K562 (cell line): ENCODE data around the gene GLIS2. TPM values are rescaled to one million over a fixed set of nuclear protein-coding genes. Genes with fewer than 3 reads are reported as not detected.
A peak's percentile ranks its signal among the peaks of the same experiment; 100 is the strongest.

Source experiments
- ATAC-seq: fragments of 200-7000 bp; cut with Tn5 transposase; 3 replicates; pipeline ENCODE4 v1.9.1; 2020; ENCODE audit warnings: moderate library complexity
- BruUV-seq: library from RNA; stranded (reverse); fragments of 400-500 nt; replicated peaks from 2 replicates; lab custom pipeline; 2021; lab: Mats Ljungman, UMichigan
- CTCF ChIA-PET: fragments of 300-600 bp; formaldehyde crosslinking; extraction: SDS; loops from one replicate; lab custom pipeline; 2021; ENCODE audit warnings: low intra/inter-chr PET ratio; lab: Yijun Ruan, JAX
- POLR2A ChIA-PET: fragments of 300-600, 350-650 bp; sonication (Branson Sonifier 250); formaldehyde crosslinking; extraction: SDS; loops from one replicate; lab custom pipeline; 2021; ENCODE audit warnings: antibody characterized with exemption, inconsistent platforms; lab: Yijun Ruan, JAX
- DNase-seq, 4 experiments: peaks; one replicate each; pipeline versions ENCODE4 v3.0.0 to v3.0.0-alpha.2; 2011 to 2018; ENCODE audit warnings: low spot score in 3 of 4, mixed read lengths in 3 of 4; ENCODE audit errors: extremely low read depth in 1 of 4
- FAIRE-seq: peaks from 2 replicates; lab custom pipeline; 2011; peaks lifted over from hg19 to GRCh38; lab: Jason Lieb, UNC
- H2AFZ ChIP-seq: 2 replicates; pipeline ENCODE4 v1.6.0; 2011; ENCODE audit warnings: low read depth, low read length, control low read depth, inconsistent platforms
- H3K27ac ChIP-seq: fragments of 200-600 bp; 3 replicates; pipeline ENCODE4 v1.8.0; 2011; ENCODE audit warnings: low read depth, mild to moderate bottlenecking, control low read depth, inconsistent platforms, low read length, moderate library complexity, mixed read lengths; ENCODE audit errors: extremely low read depth
- H3K27me3 ChIP-seq, 2 experiments: fragments of 300-600 bp in 1 of 2; 2 replicates in 1 of 2; 3 replicates in 1 of 2; pipeline versions ENCODE4 v1.6.0 to v1.8.0; 2011; ENCODE audit warnings: inconsistent platforms in 2 of 2, low read length in 2 of 2, mild to moderate bottlenecking in 1 of 2, mixed read lengths in 1 of 2, moderate library complexity in 1 of 2; ENCODE audit not compliant: control insufficient read depth in 2 of 2, insufficient read depth in 2 of 2
- H3K36me3 ChIP-seq: fragments of 300-600 bp; 3 replicates; pipeline ENCODE4 v1.8.0; 2011; ENCODE audit warnings: mild to moderate bottlenecking, low read length, inconsistent platforms; ENCODE audit not compliant: control insufficient read depth, insufficient read depth
- H3K4me1 ChIP-seq, 2 experiments: fragments of 200-600 bp in 1 of 2; replicated peaks in 1 of 2; 2 replicates in 1 of 2; 3 replicates in 1 of 2; pipeline versions ENCODE4 v1.5.1 to v1.8.0; 2011; ENCODE audit warnings: inconsistent platforms in 2 of 2, low read length in 2 of 2, mild to moderate bottlenecking in 1 of 2, mixed read lengths in 1 of 2, moderate library complexity in 1 of 2; ENCODE audit not compliant: control insufficient read depth in 2 of 2, insufficient read depth in 2 of 2
- H3K4me2 ChIP-seq: 2 replicates; pipeline ENCODE4 v1.6.1; 2011; ENCODE audit warnings: low read length, control low read depth, inconsistent platforms, mixed read lengths; ENCODE audit not compliant: insufficient read depth
- H3K4me3 ChIP-seq: fragments of 200-600 bp; sonication (generic), shearing (Covaris generic); 2 replicates; pipeline ENCODE4 v1.5.1; 2016; ENCODE audit warnings: control low read depth, inconsistent platforms
- H3K79me2 ChIP-seq: fragments of 200-600 bp; 3 replicates; pipeline ENCODE4 v1.8.0; 2011; ENCODE audit warnings: low read length, inconsistent platforms; ENCODE audit not compliant: control insufficient read depth, insufficient read depth
- H3K9ac ChIP-seq, 2 experiments: 2 replicates each; pipeline versions ENCODE4 v1.6.0 to v1.6.1; 2011; ENCODE audit warnings: low read depth in 2 of 2, low read length in 2 of 2, control low read depth in 1 of 2, inconsistent platforms in 1 of 2, mild to moderate bottlenecking in 1 of 2, mixed read lengths in 1 of 2; ENCODE audit not compliant: insufficient read depth in 1 of 2
- H3K9me1 ChIP-seq: one replicate; pipeline ENCODE4 v1.6.0; 2011; ENCODE audit warnings: inconsistent platforms, mild to moderate bottlenecking, low read length, moderate library complexity; ENCODE audit not compliant: control insufficient read depth, insufficient read depth
- H3K9me3 ChIP-seq: replicated peaks from 2 replicates; pipeline ENCODE4 v1.5.1; 2011; ENCODE audit warnings: low read depth, low read length, inconsistent platforms; ENCODE audit not compliant: control insufficient read depth, insufficient read depth
- H4K20me1 ChIP-seq: replicated peaks from 2 replicates; pipeline ENCODE4 v1.6.1; 2011; ENCODE audit warnings: low read length, inconsistent platforms, mixed read lengths; ENCODE audit not compliant: control insufficient read depth, insufficient read depth
- ASH1L ChIP-seq: fragments of 450-650 bp; IDR thresholded peaks from 2 replicates; pipeline ENCODE4 v1.6.1; 2018; ENCODE audit warnings: borderline replicate concordance, mild to moderate bottlenecking, low read depth; ENCODE audit not compliant: partially characterized antibody
- CBFA2T3 ChIP-seq: fragments of 450-650 bp; IDR thresholded peaks from 2 replicates; pipeline ENCODE4 v1.6.1; 2017
- DLX4 ChIP-seq: fragments of 250-450 bp; sonication (Bioruptor Pico); IDR thresholded peaks from 2 replicates; pipeline ENCODE4 v1.6.1; 2021; ENCODE audit warnings: mild to moderate bottlenecking
- FOXK2 ChIP-seq, 2 experiments: fragments of 450-650 bp; IDR thresholded peaks in 1 of 2; conservative IDR thresholded peaks in 1 of 2; 2 replicates each; pipeline ENCODE4 v1.6.1; 2016; ENCODE audit warnings: low read depth in 2 of 2, mild to moderate bottlenecking in 1 of 2
- KDM2B ChIP-seq: fragments of 250-450 bp; sonication (Bioruptor Pico); IDR thresholded peaks from 2 replicates; pipeline ENCODE4 v1.8.0; 2021; ENCODE audit warnings: mild to moderate bottlenecking, moderate library complexity
- MEIS2 ChIP-seq: fragments of 450-650 bp; IDR thresholded peaks from 2 replicates; pipeline ENCODE4 v1.6.1; 2014; ENCODE audit warnings: mild to moderate bottlenecking; ENCODE audit not compliant: partially characterized antibody
- NFIC ChIP-seq: fragments of 450-650 bp; IDR thresholded peaks from 2 replicates; pipeline ENCODE4 v1.6.1; 2017; ENCODE audit warnings: mild to moderate bottlenecking, inconsistent platforms
- NFXL1 ChIP-seq: fragments of 450-650 bp; formaldehyde crosslinking; IDR thresholded peaks from 2 replicates; pipeline ENCODE4 v1.4.0; 2021; ENCODE audit warnings: mild to moderate bottlenecking
- NR0B1 ChIP-seq: fragments of 450-650 bp; IDR thresholded peaks from one replicate; pipeline ENCODE4 v1.6.1; 2018; ENCODE audit warnings: mild to moderate bottlenecking, moderate library complexity; ENCODE audit not compliant: partially characterized antibody
- NR1H2 ChIP-seq: sonication (generic); formaldehyde crosslinking; IDR thresholded peaks from 2 replicates; pipeline ENCODE4 v1.4.0; 2020; ENCODE audit warnings: mild to moderate bottlenecking, missing genetic modification reagents
- PHB ChIP-seq: fragments of 250-450 bp; sonication (Bioruptor Pico); IDR thresholded peaks from 2 replicates; pipeline ENCODE4 v1.5.0; 2021
- SMAD4 ChIP-seq: fragments of 250-450 bp; sonication (Bioruptor Pico); conservative IDR thresholded peaks from 2 replicates; pipeline ENCODE4 v1.8.0; 2021; ENCODE audit warnings: inconsistent platforms, mild to moderate bottlenecking, moderate library complexity
- SMARCB1 ChIP-seq: IDR thresholded peaks from 2 replicates; pipeline ENCODE4 v1.6.1; 2011; ENCODE audit warnings: improper control_type of control experiment, low read depth; ENCODE audit not compliant: insufficient read length
- TBL1XR1 ChIP-seq, 2 experiments: IDR thresholded peaks; 2 replicates each; pipeline ENCODE4 v1.6.1; 2012; ENCODE audit warnings: improper control_type of control experiment in 2 of 2, low read length in 2 of 2, mild to moderate bottlenecking in 1 of 2
- TCF7L2 ChIP-seq: fragments of 150-350 bp; IDR thresholded peaks from 2 replicates; pipeline ENCODE4 v1.6.1; 2016; ENCODE audit warnings: low read depth, mild to moderate bottlenecking, low read length, moderate library complexity
- ZKSCAN8 ChIP-seq: fragments of 200-800 bp; sonication (Bioruptor generic); IDR thresholded peaks from 2 replicates; pipeline ENCODE4 v1.6.1; 2016; ENCODE audit warnings: missing genetic modification characterization, missing compliant biosample characterization
- ZNF263 ChIP-seq: sonication (generic); formaldehyde crosslinking; IDR thresholded peaks from 2 replicates; pipeline ENCODE4 v1.8.0; 2022; ENCODE audit warnings: mild to moderate bottlenecking, missing genetic modification reagents, borderline replicate concordance
- WGBS: fragments of 100-300 bp; shearing (Covaris generic); methylation state at CpG from one replicate; pipeline ENCODE4 v1.1.6; 2016; ENCODE audit warnings: low coverage, mixed read lengths; ENCODE audit not compliant: insufficient coverage; ENCODE audit errors: missing lambda C conversion rate; 5-methylcytosine and 5-hydroxymethylcytosine counted together
- in situ Hi-C: fragments of 300-500 bp; cut with MboI; formaldehyde crosslinking; loops from 4 replicates; pipeline ENCODE4 v1.15.0; 2018; ENCODE audit warnings: inconsistent platforms, mixed read lengths
- intact Hi-C: fragments of 100-400 bp; cut with micrococcal nuclease; formaldehyde crosslinking; loops from 2 replicates; pipeline ENCODE4 v1.14.2; 2022
- polyA plus RNA-seq, 8 experiments: library from polyadenylated mRNA; depleted of rRNA in 4 of 8; stranded (reverse) in 5 of 8; unstranded in 3 of 8; fragments of >200 nt; fragmentation: Nextera tagmentation in 2 of 8; fragmentation: Illumina TruSeq in 1 of 8; extraction: Ambion mirVana in 2 of 8; extraction: Trizol in 1 of 8; gene quantifications; 2 replicates each; pipeline versions ENCODE4 v1.2.1 to v1.2.3, GENCODE V29; 2011 to 2014; ENCODE audit warnings: inconsistent platforms in 1 of 8, missing spikeins in 1 of 8
- total RNA-seq, 7 experiments: library from RNA; depleted of rRNA in 6 of 7; stranded (reverse); fragments of >200 nt in 6 of 7; fragmentation: Illumina TruSeq in 2 of 7; extraction: Trizol in 2 of 7; gene quantifications; 2 replicates each; pipeline versions ENCODE4 v1.2.1 to v1.2.3, GENCODE V29; 2011 to 2021; ENCODE audit warnings: low replicate concordance in 1 of 7
- TF ChIP-seq, protein P1 (sequence below): fragments of 250-450 bp; sonication (Bioruptor Pico); IDR thresholded peaks from 2 replicates; pipeline ENCODE4 v1.9.0; 2021; ENCODE audit warnings: mild to moderate bottlenecking
- TF ChIP-seq, protein P2 (sequence below): fragments of 250-450 bp; sonication (Bioruptor Pico); IDR thresholded peaks from 2 replicates; pipeline ENCODE4 v1.8.0; 2022; ENCODE audit warnings: inconsistent platforms

Gene GLIS2
- total and polyA plus RNA-seq, 9 of the 15 experiments (the other 6 are each of a cell fraction or from before 2014, with no cell fraction given) = 0.10 to 9.0 (median 0.57) TPM

DNA sequence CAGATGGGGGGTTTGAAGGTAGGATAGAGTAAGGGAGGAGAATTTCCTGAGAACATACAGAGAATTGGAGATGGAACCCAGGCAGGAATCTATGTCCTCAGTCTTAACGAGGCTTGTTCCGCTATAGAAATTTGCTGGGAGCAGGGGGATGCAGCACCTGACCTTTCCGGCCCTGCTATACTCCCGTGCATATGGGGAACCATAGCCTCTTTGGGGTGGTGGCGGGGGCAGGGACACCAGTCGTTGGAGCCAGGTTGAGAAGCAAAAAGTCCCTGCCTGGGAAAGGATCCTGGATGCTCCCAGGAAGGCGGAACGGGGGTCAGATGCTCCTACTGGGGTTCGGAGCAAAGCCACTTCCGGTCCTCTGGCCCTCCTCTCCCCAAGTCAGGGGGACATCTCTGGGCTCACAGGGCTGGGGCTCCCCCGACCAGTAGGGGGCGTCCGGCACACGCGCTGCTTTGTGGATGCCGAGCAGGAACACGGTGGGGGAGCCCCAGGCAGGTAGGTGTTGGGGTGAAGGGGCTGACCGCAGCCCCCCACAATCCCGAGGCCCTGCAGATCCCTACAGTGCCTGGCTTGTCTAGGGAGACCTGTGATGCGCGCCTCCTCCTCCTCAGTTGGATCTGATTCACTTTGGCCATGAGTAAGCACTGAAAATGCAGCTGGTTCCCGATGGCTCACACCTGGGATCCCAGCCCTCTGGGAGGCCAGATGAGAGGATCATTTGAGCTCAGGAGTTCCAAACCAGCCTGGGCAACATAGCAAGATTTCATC lies 27.5 kb upstream of the GLIS2 start:
- CTCF ChIA-PET = interaction anchor here (0.9 to 1.7 kb wide), 2 partner anchors 41 to 115 kb away, joined by 3 to 19 read pairs; no protein-coding TSS in a partner anchor
- DNase-seq = peak; percentile 87 to 89 (median 88)
- ATAC-seq = peak; percentile 98
- in situ Hi-C loops (loop anchor here (5.0 kb wide), 1 partner anchor 44 kb away; no protein-coding TSS in a partner anchor), intact Hi-C loops (loop anchor here (1.0 kb wide), 1 partner anchor 42 kb away; no protein-coding TSS in a partner anchor)
- peak; percentile 19 for FAIRE-seq
- Histone ChIP-seq H3K4me3 (no peak overlapping the region), H3K79me2 (no peaks in the 10 kb centered on the region), H2AFZ (peak overlapping the region; percentile 85), H3K9me3 (no peaks in the 10 kb centered on the region), H3K4me1 (peaks cover 3 to 18% of the 10 kb centered on the region in 2 experiments; a peak in 3 of 5 replicates), H3K4me2 (peak overlapping the region; percentile 69), H4K20me1 (no peaks in the 10 kb centered on the region), H3K36me3 (no peaks in the 10 kb centered on the region), H3K9me1 (no peaks in the 10 kb centered on the region), H3K9ac (peak overlapping the region in 1 of 2 experiments; percentile 32; a peak in 2 of 4 replicates), H3K27ac (no peak overlapping the region), H3K27me3 (peaks cover 0 to 5% of the 10 kb centered on the region in 2 experiments; a peak in 2 of 5 replicates)
- POLR2A ChIA-PET = interaction anchor here (0.7 to 1.2 kb wide), 3 partner anchors 11 to 317 kb away, joined by 3 to 4 read pairs (median 3); no protein-coding TSS in a partner anchor
- WGBS = 12% methylated on average over 22 of the region's 22 CpGs
- no TSS peak for BruUV-seq
- TF ChIP-seq CBFA2T3 (peak; percentile 25; the same call in 1 of the 2 replicates), TBL1XR1 (IDR thresholded peaks at IDR 0.05; ENCODE audit: low read length in 2 of 2) (no peak), NR0B1 (no peak), DLX4 (CRISPR knock-in tag) (no peak), NFIC (no peak), KDM2B (CRISPR knock-in tag) (no peak), ZNF263 (CRISPR knock-in tag) (no peak), NFXL1 (no peak), SMAD4 (CRISPR knock-in tag) (no peak), FOXK2 (conservative IDR thresholded peaks at IDR 0.05 in 1 of 2, IDR thresholded peaks at IDR 0.05 in 1 of 2; ENCODE audit: low read depth in 2 of 2) (no peak), NR1H2 (no peak), TCF7L2 (no peak), SMARCB1 (no peak), ASH1L (no peak), PHB (no peak), MEIS2 (no peak), ZKSCAN8 (CRISPR knock-in tag) (no peak)
- TF ChIP-seq, protein P1, sequence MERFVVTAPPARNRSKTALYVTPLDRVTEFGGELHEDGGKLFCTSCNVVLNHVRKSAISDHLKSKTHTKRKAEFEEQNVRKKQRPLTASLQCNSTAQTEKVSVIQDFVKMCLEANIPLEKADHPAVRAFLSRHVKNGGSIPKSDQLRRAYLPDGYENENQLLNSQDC (CRISPR knock-in tag) = no peak
- TF ChIP-seq, protein P2, sequence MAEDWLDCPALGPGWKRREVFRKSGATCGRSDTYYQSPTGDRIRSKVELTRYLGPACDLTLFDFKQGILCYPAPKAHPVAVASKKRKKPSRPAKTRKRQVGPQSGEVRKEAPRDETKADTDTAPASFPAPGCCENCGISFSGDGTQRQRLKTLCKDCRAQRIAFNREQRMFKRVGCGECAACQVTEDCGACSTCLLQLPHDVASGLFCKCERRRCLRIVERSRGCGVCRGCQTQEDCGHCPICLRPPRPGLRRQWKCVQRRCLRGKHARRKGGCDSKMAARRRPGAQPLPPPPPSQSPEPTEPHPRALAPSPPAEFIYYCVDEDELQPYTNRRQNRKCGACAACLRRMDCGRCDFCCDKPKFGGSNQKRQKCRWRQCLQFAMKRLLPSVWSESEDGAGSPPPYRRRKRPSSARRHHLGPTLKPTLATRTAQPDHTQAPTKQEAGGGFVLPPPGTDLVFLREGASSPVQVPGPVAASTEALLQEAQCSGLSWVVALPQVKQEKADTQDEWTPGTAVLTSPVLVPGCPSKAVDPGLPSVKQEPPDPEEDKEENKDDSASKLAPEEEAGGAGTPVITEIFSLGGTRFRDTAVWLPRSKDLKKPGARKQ (CRISPR knock-in tag) = no peak
